HG02884 (cell line): ENCODE measurements around the gene MVB12B.

ENCODE experiments used
- ATAC-seq: cut with Tn5 transposase; IDR thresholded peaks from one replicate; pipeline ENCODE4 v1.9.1; 2021; ENCODE audit warnings: mild to moderate bottlenecking, moderate library complexity; ENCODE audit not compliant: unreplicated experiment

The MVB12B gene

GRCh38 chr9:126357074-126357473 lies 30.4 kb downstream of the MVB12B start:
- no peak for ATAC-seq

GRCh38 chr9:126360073-126360472 lies 33.4 kb downstream of the MVB12B start:
- ATAC-seq, result no peak

- ATAC-seq, result no peak
Observed at GRCh38 chr9:126361810-126362238, 35.2 kb downstream of the MVB12B start.

- no peak for ATAC-seq
Observed at GRCh38 chr9:126363250-126363649, 36.6 kb downstream of the MVB12B start.

- no peak for ATAC-seq
Observed at GRCh38 chr9:126363847-126364671, 37.4 kb downstream of the MVB12B start.

- ATAC-seq, result no peak
Observed at GRCh38 chr9:126365780-126366179, 39.2 kb downstream of the MVB12B start.

GRCh38 chr9:126366366-126367011 lies 39.9 kb downstream of the MVB12B start:
- no peak for ATAC-seq

GRCh38 chr9:126367139-126367538 lies 40.5 kb downstream of the MVB12B start:
- ATAC-seq, result no peak

- no peak for ATAC-seq
Observed at GRCh38 chr9:126367616-126368015, 41.0 kb downstream of the MVB12B start.

GRCh38 chr9:126368020-126368419 lies 41.4 kb downstream of the MVB12B start:
- ATAC-seq, result no peak

- no peak for ATAC-seq
Observed at GRCh38 chr9:126371007-126371870, 44.6 kb downstream of the MVB12B start.

GRCh38 chr9:126372716-126373115 lies 46.1 kb downstream of the MVB12B start:
- ATAC-seq, result no peak

- no peak for ATAC-seq
Observed at GRCh38 chr9:126373241-126373640, 46.6 kb downstream of the MVB12B start.

- ATAC-seq, result no peak
Observed at GRCh38 chr9:126374366-126374781, 47.7 kb downstream of the MVB12B start.

GRCh38 chr9:126375386-126375785 lies 48.8 kb downstream of the MVB12B start:
- ATAC-seq, result no peak

- no peak for ATAC-seq
Observed at GRCh38 chr9:126376311-126377175, 49.9 kb downstream of the MVB12B start.

GRCh38 chr9:126377176-126377509 lies 50.5 kb downstream of the MVB12B start:
- no peak for ATAC-seq

GRCh38 chr9:126377536-126377935 lies 50.9 kb downstream of the MVB12B start:
- ATAC-seq, result no peak

- no peak for ATAC-seq
Observed at GRCh38 chr9:126378761-126379160, 52.1 kb downstream of the MVB12B start.

- no peak for ATAC-seq
Observed at GRCh38 chr9:126379661-126380360, 53.2 kb downstream of the MVB12B start.
